ENCODE data around the gene SPATA2.
A peak's percentile ranks its signal among the peaks of the same experiment; 100 is the strongest.

Gene SPATA2

DNA sequence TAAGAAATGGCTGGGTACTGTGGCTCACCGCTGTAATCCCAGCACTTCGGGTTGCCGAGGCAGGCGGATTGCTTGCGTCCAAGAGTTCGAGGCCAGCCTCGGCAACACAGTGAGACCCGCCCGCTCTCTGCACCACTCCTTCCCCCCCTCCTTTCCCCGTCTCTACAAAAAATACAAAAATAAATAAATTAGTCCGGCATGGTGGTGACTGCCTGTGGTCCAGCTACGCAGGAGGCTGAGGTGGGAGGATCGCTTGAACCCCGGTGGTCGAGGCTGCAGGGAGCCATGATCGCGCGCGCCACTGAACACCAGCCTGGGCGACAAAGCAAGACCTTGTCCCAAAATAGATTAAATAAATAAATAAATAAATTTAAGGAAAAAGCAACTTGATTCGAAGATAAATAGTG lies 20.4 kb upstream of the SPATA2 start:
- no peak for DNase-seq (ENCODE audit: low spot score)

GRCh38 chr20:49929142-49929494 lies 13.8 kb upstream of the SPATA2 start:
- DNase-seq (ENCODE audit: low spot score): no peak

- peak; percentile 88 for DNase-seq (ENCODE audit: low spot score)
Observed at GRCh38 chr20:49928411-49929141, 13.2 kb upstream of the SPATA2 start.

DNA sequence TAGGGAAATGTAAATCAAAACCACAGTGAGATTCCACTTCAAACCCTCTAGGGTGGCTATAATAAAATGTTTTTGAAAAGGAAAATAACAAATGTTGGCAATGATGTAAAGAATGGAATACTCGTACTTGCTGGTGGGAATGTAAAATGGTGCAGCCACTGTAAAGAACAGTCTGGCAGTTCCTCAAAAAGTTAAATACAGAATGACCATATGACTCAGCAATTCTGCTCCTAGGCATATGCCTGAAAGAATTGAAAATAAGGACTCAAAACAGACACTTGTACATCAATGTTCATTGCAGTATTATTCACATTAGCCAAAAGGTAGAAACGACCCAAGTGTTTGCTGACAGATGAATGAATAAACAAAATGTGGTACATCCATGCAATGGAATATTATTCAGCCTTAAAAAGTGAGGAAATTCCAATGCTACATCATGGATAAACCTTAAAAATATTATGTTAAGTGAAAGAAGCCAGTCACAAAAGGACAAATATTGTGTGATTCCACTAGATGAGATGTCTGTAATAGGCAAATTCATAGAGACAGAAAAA lies 10.6 kb upstream of the SPATA2 start:
- DNase-seq (ENCODE audit: low spot score): no peak

DNA sequence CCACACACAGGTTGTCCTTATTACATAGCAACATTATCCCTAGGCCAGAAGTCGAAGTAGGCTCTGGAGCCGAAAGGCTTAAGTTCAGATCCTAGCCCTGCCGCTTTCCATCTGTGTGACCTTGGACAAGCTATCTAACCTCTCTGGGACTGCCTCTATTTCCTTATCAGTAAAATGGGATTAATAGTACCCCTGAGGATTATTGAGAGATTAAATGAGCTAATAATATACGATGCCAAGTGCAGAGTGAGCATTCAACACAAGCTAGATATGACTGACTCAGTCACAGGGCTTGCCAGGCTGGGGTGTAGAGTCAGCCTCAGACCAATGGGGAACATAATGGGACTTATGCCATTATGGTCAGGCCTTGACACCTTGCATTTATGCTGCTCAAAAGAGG lies 8.9 kb upstream of the SPATA2 start:
- no peak for DNase-seq (ENCODE audit: low spot score)

DNA sequence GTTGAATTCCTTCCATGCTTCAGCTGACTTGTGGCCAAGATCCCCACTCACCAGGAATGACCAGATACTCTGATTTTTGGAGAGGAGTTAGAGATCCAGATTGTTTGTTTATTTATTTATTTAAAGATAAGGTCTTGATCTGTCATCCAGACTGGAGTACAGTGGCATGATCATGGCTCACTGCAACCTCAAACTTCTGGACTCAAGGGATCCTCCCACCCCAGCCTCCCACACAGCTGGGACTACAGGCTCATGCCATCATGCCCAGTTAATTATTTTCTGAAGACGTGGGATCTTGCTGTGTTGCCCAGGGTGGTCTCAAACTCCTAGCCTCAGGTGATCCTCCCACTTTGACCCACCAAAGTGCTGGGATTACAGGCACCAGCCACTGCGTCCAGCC lies 4.1 kb upstream of the SPATA2 start:
- no peak for DNase-seq (ENCODE audit: low spot score)

DNA sequence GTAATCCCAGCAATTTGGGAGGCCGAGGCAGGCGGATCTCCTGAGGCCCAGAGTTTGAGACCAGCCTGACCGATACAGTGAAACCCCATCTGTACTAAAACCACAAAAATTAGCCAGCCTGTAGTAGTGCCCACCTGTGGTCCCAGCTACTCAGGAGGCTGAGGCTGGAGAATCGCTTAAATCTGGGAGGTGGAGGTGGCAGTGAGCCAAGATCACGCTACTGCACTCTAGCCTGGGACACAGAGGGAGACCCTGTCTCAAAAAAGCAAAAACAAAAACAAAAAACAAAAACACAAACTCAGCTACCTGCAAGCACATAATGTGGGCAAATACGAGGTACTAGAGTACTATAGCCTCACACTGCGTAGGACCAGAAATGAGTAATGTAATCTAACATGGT lies 3.7 kb upstream of the SPATA2 start:
- DNase-seq (ENCODE audit: low spot score): no peak

- DNase-seq (ENCODE audit: low spot score): no peak
Observed at GRCh38 chr20:49918446-49918845, 3.1 kb upstream of the SPATA2 start.

DNA sequence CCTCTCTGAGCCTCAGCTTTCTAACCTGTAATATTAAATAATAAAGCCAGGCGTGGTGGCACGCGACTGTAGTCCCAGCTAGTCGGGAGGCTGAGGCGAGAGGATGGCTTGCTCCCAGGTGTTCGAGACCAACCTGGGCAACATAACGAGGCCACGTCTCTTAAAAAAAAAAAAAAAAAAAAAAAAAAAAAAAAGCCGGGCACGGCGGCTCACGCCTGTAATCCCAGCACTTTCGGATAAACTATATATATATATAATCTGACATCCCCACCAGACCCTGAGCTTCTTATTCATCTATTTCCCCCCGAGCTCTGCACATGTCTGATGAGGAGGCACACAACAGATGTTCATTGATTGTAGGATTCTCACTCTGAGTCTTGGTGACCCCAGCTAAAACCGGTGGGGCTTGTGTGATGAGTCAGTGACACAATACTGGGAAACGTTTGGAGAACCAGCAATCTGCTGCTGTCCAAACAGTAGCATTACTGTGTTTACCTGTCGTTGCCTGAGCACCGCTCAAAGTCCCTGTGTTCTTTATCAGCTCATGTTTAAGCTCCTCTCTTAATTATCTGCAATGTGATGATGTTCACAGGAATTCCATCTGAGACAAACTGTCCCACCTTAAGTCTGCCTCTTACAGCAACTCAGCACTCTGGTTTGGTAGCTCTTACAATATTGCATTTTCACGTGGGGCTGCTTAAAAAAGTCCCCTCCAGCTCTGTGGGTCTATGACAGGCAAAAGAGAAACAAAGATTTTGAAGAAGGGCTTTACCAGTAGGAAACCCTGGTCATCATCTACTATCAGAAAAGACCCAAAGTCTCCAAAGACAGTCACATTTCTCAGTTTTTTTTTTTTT lies 1.0 kb upstream of the SPATA2 start:
- DNase-seq (ENCODE audit: low spot score): no peak

GRCh38 chr20:49915118-49915379 lies 280 bp downstream of the SPATA2 start:
- DNase-seq (ENCODE audit: low spot score): peak; percentile 61

DNA sequence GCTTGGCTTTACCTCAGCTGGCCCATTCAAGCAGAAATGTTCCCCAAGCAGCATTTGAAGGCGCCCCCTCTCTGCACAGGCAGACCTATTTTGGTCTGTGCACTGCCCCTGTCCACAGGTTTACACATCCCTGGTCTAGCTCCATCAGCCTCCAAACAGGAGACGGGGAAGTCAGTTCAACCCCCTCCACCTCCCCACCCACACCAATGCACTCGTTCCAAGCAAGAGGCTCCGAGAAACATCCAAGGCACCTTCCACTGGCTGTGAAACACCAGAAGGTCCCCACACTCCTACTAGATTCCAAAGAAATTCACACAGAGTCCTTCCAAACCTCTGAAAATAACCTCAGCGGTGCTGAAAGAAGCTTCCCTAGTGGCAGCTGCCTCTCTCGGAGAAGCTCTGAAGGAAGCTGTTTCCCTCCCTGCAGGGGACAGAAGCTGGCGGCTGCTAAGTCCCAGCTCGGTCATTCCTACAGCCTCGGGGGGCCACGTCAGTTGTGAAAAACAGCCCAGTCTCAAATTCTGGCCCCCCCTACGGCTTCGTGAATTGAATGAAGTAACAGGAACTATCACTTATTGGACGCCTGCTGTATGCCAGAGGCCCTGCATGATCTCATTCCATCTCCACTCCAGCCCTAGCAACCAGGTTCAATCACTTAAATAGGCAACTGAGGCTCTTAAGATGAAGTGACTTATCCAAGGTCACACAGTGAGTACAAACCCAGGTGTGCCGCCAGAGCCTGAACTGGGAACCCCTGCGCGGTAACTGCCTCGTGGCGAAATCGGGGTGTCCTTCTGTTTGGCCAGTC lies 815 bp downstream of the SPATA2 start:
- DNase-seq (ENCODE audit: low spot score): no peak

- no peak for DNase-seq (ENCODE audit: low spot score)
Observed at GRCh38 chr20:49913399-49914047, 1.8 kb downstream of the SPATA2 start.

DNA sequence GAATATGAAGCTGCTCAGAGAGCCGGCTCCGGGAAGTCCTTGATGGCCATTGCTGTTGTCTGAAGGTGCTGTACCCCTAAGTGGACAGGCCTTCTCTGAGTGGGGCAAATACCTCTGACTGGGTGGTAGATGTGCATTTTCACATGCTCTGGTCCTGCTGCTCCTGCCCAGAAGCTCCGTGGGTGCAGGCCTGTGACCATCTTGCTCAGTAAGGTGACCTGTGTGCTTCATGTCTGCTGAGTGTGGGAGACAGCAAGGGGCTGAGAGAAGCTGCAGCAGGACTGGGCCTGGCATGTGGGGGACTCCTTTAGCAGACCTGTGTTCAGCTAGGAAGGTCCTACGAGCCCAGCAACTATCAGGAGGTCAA lies 5.0 kb downstream of the SPATA2 start:
- DNase-seq (ENCODE audit: low spot score): no peak

- DNase-seq (ENCODE audit: low spot score): no peak
Observed at GRCh38 chr20:49909499-49910339, 5.6 kb downstream of the SPATA2 start.

DNA sequence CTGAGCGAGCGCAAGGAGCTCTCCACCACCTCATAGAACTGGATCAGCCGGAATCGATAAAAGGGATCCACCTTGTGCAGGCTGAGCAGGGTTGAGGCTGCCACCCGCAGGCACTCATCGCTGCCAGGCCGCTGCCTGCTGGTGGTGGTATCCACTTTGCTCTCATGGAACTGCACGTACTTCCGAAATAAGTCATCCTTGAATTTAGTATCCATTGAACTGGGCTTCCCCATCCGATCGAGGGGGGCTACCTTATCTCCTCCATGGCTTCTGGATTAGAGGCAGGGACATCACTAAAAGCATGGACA lies 7.1 kb downstream of the SPATA2 start:
- no peak for DNase-seq (ENCODE audit: low spot score)

GRCh38 chr20:49907405-49908257 lies 7.7 kb downstream of the SPATA2 start:
- DNase-seq (ENCODE audit: low spot score): no peak

DNA sequence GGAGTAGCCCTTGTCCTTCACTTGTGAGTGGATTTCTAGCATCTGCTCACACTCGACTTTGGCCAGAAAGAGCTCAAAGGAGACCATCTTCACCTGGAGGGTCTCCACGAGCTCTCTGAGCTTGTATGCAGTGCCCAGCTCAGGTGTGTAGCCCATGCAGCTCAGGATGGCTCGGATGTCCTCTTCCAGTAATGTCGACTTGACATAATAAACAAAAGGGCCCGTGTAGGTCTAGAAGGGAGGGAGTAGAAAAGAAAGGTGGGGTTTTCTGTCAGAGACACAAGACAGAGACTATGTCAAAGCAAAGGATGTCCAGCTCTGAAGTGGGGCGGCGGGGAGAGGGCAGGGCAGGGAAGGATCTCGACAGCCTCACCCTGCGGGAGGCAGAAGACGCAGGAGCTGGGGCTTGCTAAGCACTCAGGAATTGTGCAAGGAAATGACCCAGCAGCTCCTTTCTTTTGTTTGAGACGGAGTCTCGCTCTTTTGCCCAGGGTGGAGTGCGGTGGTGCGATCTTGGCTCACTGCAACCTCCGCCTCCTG lies 8.6 kb downstream of the SPATA2 start:
- no peak for DNase-seq (ENCODE audit: low spot score)

DNA sequence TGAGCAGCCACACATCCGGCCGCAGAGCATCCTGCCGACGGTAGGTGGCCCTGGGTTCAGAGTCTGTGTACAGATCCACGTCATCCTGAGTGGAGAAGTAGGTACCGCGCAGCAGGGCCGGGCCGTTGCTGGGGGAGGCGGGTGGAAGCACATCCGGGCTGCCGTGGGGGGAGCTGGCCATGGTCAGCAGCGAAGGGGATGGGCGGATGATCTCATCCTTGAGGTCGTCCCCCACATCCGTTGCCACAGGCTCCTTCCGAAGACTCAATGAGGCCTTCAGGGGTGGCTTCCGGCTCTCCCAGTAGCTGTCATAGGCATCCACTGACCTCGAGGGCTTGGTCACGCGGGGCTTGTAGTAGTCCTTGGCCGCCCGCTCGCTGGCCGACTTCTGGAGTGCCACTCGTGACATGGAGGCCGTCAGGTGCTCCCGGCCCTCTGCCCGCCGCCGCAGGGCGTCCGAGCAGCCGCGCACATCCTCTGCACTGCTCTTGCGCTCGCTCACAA lies 9.2 kb downstream of the SPATA2 start:
- DNase-seq (ENCODE audit: low spot score): no peak

GRCh38 chr20:49905415-49906091 lies 9.8 kb downstream of the SPATA2 start:
- DNase-seq (ENCODE audit: low spot score): no peak

All from hematopoietic multipotent progenitor cell treated with erythropoietin and hydrocortisone succinate and interleukin-3 and kit ligand, for 17 days (in vitro differentiated cells).